ENCODE measurements around the gene ELP5. TPM values are rescaled to one million over a fixed set of nuclear protein-coding genes. Genes with fewer than 3 reads are reported as not detected.
A peak's percentile ranks its signal among the peaks of the same experiment; 100 is the strongest.

The ELP5 gene
- total and polyA plus RNA-seq, 10 of the 15 experiments (the other 5 are each of a cell fraction or from before 2014, with no cell fraction given): 41.1 to 109 (median 77.5) TPM

- no peak for DNase-seq (ENCODE audit: low read depth, low spot score)
- Histone ChIP-seq H3K27me3 (replicated peaks in 1 of 2; ENCODE audit: control insufficient read depth in 2 of 2, insufficient read depth in 2 of 2, low read length in 1 of 2) (peaks cover 3 to 5% of the 10 kb centered on the region in 2 experiments), H3K27ac (ENCODE audit: control insufficient read depth, insufficient read depth) (no peak within 1 kb of the TSS), H3K79me2 (ENCODE audit: control insufficient read depth, insufficient read depth, low read length) (no peaks in the 10 kb centered on the region), H3K4me3 (peak within 1 kb of the TSS; percentile 22; the same call in 1 of the 2 replicates), H4K20me1 (ENCODE audit: control insufficient read depth, insufficient read depth) (no peaks in the 10 kb centered on the region), H3K4me1 (ENCODE audit: control insufficient read depth, insufficient read depth, low read length) (peaks cover 3% of the 10 kb centered on the region), H2AFZ (ENCODE audit: control insufficient read depth, low read depth, low read length) (peak within 1 kb of the TSS; percentile 39; the same call in 1 of the 2 replicates), H3K9ac (ENCODE audit: control insufficient read depth, insufficient read depth, low read length) (no peak within 1 kb of the TSS), H3K36me3 (ENCODE audit: control insufficient read depth in 2 of 2, insufficient read depth in 2 of 2, low read length in 1 of 2) (no peaks in the 10 kb centered on the region), H3K9me3 (replicated peaks; ENCODE audit: control insufficient read depth, insufficient read depth, low read length) (no peaks in the 10 kb centered on the region), H3K4me2 (ENCODE audit: control insufficient read depth, insufficient read depth) (peak within 1 kb of the TSS; percentile 94)
- 2% methylated on average over 27 of the region's 57 CpGs for WGBS (ENCODE audit: insufficient coverage, insufficient replicate concordance, low lambda C conversion rate, missing lambda C conversion rate)
- ChIA-PET SMC1A (ENCODE audit: uncharacterized antibody, unreplicated experiment) (no interaction called here), CTCF (no interaction called here), POLR2A (no interaction called here), RAD21 (ENCODE audit: unreplicated experiment) (no interaction called here)
- peak; percentile 65 for ATAC-seq
- BruUV-seq (replicated peaks): no TSS peak
- intact Hi-C loops (cut with micrococcal nuclease; ENCODE audit: unreplicated experiment) (loop anchor here (5.0 kb wide), 1 partner anchor 82 kb away; no protein-coding TSS in a partner anchor), in situ Hi-C loops (cut with MboI) (loop anchor here (5.0 kb wide), 1 partner anchor 252 kb away; the partner anchor contains the start of gene SLC16A11)
- FAIRE-seq: no peak
- TF ChIP-seq RFX5 (IDR thresholded peaks at IDR 0.05; ENCODE audit: low read depth, low read length) (no peak), BRCA1 (IDR thresholded peaks at IDR 0.05; ENCODE audit: low read depth, low read length) (no peak), CHD2 (IDR thresholded peaks at IDR 0.05; ENCODE audit: borderline replicate concordance, low read depth, low read length) (no peak), NR2F1 (conservative IDR thresholded peaks at IDR 0.05) (no peak), CREM (IDR thresholded peaks at IDR 0.05; ENCODE audit: low read depth) (no peak), CBX3 (IDR thresholded peaks at IDR 0.05; ENCODE audit: borderline replicate concordance, low read depth) (no peak), NFYB (IDR thresholded peaks at IDR 0.05; ENCODE audit: insufficient read depth, low read depth, low read length) (peak; percentile 47; the same call in 1 of the 2 replicates), HCFC1 (IDR thresholded peaks at IDR 0.05; ENCODE audit: low read length) (no peak), ZNF592 (IDR thresholded peaks at IDR 0.05) (no peak), RBBP5 (conservative IDR thresholded peaks at IDR 0.05) (no peak), SUZ12 (IDR thresholded peaks at IDR 0.05; ENCODE audit: unreplicated experiment) (no peak), TBL1XR1 (IDR thresholded peaks at IDR 0.05; ENCODE audit: low read depth, low read length) (no peak), KAT2A (conservative IDR thresholded peaks at IDR 0.05; ENCODE audit: control insufficient read depth, low read depth, low read length) (no peak), FOXK2 (IDR thresholded peaks at IDR 0.05) (no peak), TCF12 (IDR thresholded peaks at IDR 0.05; ENCODE audit: low read depth, low read length) (no peak), POU2F2 (IDR thresholded peaks at IDR 0.05; ENCODE audit: borderline replicate concordance, low read depth, low read length) (no peak)
- TF ChIP-seq, protein P1, sequence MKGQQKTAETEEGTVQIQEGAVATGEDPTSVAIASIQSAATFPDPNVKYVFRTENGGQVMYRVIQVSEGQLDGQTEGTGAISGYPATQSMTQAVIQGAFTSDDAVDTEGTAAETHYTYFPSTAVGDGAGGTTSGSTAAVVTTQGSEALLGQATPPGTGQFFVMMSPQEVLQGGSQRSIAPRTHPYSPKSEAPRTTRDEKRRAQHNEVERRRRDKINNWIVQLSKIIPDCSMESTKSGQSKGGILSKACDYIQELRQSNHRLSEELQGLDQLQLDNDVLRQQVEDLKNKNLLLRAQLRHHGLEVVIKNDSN (IDR thresholded peaks at IDR 0.05; ENCODE audit: borderline replicate concordance, extremely low read length, insufficient read depth, low read depth, low read length): peak; percentile 73
- TF ChIP-seq, protein P2, sequence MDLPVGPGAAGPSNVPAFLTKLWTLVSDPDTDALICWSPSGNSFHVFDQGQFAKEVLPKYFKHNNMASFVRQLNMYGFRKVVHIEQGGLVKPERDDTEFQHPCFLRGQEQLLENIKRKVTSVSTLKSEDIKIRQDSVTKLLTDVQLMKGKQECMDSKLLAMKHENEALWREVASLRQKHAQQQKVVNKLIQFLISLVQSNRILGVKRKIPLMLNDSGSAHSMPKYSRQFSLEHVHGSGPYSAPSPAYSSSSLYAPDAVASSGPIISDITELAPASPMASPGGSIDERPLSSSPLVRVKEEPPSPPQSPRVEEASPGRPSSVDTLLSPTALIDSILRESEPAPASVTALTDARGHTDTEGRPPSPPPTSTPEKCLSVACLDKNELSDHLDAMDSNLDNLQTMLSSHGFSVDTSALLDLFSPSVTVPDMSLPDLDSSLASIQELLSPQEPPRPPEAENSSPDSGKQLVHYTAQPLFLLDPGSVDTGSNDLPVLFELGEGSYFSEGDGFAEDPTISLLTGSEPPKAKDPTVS (IDR thresholded peaks at IDR 0.05; ENCODE audit: low read depth, low read length): no peak
- TF ChIP-seq, protein P3, sequence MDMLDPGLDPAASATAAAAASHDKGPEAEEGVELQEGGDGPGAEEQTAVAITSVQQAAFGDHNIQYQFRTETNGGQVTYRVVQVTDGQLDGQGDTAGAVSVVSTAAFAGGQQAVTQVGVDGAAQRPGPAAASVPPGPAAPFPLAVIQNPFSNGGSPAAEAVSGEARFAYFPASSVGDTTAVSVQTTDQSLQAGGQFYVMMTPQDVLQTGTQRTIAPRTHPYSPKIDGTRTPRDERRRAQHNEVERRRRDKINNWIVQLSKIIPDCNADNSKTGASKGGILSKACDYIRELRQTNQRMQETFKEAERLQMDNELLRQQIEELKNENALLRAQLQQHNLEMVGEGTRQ (IDR thresholded peaks at IDR 0.05; ENCODE audit: borderline replicate concordance, low read depth, low read length): peak; percentile 21; the same call in 1 of the 2 replicates
Observed at GRCh38 chr17:7294614-7295153, 42.7 kb downstream of the ELP5 start, which contains the start of gene YBX2. Gene YBX2, minus strand, starts transcription at chr17:7294639. Its CDS starts 139 bp downstream, at chr17:7294500.
